Measurements from ENCODE around the gene ATOSB. TPM values are rescaled to one million over a fixed set of nuclear protein-coding genes. Genes with fewer than 3 reads are reported as not detected.
A peak's percentile ranks its signal among the peaks of the same experiment; 100 is the strongest.

ATOSB gene, protein sequence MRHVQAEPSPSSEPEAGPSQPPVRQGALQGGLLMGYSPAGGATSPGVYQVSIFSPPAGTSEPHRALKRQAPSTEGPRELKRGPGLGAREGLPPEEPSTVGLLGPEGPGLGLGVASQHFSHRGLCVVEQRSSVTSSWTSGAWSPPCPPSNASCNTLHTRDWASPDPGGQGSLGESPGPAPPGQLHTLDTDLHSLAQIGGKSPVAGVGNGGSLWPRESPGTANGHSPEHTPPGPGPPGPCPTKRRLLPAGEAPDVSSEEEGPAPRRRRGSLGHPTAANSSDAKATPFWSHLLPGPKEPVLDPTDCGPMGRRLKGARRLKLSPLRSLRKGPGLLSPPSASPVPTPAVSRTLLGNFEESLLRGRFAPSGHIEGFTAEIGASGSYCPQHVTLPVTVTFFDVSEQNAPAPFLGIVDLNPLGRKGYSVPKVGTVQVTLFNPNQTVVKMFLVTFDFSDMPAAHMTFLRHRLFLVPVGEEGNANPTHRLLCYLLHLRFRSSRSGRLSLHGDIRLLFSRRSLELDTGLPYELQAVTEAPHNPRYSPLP
- 31.1 and 32.1 TPM in 2 replicates for total RNA-seq

DNA sequence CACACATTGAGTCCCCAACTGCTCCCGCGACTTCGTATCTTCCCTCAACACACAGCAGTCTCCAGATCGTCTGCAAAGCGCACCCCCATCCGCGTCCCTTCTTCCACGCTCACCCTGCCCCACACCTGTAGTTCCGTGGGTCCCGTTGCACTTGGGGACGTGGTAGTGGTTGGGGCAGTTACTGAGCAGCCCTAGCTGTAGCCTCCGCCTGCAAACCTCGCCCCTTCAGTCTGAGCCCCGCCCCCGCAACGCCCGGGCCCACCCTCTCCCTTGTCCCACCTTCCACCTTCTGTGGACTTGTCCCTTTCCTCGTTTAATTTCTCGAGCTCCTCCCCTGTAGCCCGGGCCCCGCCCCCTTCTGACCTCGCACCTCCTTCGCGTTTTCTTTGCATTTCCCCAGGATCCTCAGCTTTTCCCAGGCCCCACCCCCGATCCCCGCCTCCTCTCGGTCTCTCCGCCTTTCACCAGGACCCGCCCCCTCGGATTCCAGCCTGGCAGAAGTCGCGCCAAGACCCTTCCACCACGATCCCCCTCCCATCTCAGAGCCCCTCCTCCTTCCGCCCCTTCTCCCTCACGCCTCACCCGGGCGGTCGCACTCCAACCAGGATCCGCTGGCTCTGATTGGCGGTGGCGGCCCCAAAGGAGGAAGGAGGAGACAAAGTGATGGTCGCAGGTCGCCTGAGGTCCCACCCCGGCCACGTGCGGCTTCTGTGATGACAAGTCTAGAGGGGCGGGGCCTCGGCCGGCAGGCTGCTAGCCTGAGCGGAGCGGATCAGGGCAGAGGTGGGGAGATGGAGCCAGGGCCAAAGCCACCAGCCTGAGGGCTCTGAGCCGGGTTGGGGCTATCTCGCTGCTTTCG lies at the start of gene ATOSB:
TSS of gene ATOSB (minus strand) at position 183 of the 859 bp plus-strand sequence. CDS start 7,588 bp downstream, outside the sequence.
- DNase-seq (ENCODE audit: insufficient read length, low spot score, missing footprints), result peak; percentile 96
- Histone ChIP-seq H3K9me3 (ENCODE audit: low read depth, low read length) (no peaks in the 10 kb centered on the region), H4K20me1 (ENCODE audit: insufficient read depth, low read length) (peaks cover 3% of the 10 kb centered on the region), H3K4me2 (ENCODE audit: insufficient read depth, low read length) (peak within 1 kb of the TSS; percentile 89), H3K4me1 (ENCODE audit: insufficient read depth, low read length) (peaks cover 47% of the 10 kb centered on the region), H3K27ac (ENCODE audit: low read depth, low read length) (peak within 1 kb of the TSS; percentile 91), H3K27me3 (ENCODE audit: insufficient read depth, low read length) (no peaks in the 10 kb centered on the region), H3K79me2 (ENCODE audit: insufficient read depth, low read length) (peaks cover 17% of the 10 kb centered on the region), H2AFZ (ENCODE audit: low read length) (peak within 1 kb of the TSS; percentile 90), H3K36me3 (ENCODE audit: insufficient read depth, low read length) (no peaks in the 10 kb centered on the region), H3K4me3 (ENCODE audit: insufficient read depth, low read length) (peak within 1 kb of the TSS; percentile 90)
- TF ChIP-seq, protein P1, sequence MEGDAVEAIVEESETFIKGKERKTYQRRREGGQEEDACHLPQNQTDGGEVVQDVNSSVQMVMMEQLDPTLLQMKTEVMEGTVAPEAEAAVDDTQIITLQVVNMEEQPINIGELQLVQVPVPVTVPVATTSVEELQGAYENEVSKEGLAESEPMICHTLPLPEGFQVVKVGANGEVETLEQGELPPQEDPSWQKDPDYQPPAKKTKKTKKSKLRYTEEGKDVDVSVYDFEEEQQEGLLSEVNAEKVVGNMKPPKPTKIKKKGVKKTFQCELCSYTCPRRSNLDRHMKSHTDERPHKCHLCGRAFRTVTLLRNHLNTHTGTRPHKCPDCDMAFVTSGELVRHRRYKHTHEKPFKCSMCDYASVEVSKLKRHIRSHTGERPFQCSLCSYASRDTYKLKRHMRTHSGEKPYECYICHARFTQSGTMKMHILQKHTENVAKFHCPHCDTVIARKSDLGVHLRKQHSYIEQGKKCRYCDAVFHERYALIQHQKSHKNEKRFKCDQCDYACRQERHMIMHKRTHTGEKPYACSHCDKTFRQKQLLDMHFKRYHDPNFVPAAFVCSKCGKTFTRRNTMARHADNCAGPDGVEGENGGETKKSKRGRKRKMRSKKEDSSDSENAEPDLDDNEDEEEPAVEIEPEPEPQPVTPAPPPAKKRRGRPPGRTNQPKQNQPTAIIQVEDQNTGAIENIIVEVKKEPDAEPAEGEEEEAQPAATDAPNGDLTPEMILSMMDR (IDR thresholded peaks at IDR 0.05; ENCODE audit: extremely low read depth, low read depth, low read length), result no peak

DNA sequence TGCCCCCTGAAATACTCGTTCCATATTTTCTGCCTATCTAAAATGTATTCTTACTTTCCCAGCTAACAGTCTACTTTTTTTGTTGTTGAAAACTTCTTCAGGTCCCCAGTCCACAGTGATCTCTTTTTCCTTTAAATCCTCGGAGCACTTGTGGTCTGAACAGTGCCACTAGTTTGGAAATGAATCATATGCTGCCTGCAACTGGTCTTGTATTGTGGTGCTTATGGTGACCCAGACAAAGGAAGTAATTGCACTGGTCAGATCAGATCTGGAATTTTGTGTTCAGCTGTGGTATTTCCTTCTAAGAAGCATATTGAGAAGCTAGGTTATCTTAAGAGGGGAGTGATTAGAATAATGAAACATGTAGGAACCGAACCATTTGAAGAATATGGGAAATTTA lies 49.0 kb upstream of the ATOSB start:
- Histone ChIP-seq H2AFZ (ENCODE audit: low read length) (peak overlapping the region; percentile 27), H3K4me3 (ENCODE audit: insufficient read depth, low read length) (no peak overlapping the region), H3K27ac (ENCODE audit: low read depth, low read length) (no peak overlapping the region), H3K4me2 (ENCODE audit: insufficient read depth, low read length) (peak overlapping the region; percentile 6), H3K9me3 (ENCODE audit: low read depth, low read length) (no peaks in the 10 kb centered on the region), H3K4me1 (ENCODE audit: insufficient read depth, low read length) (peaks cover 18% of the 10 kb centered on the region), H3K36me3 (ENCODE audit: insufficient read depth, low read length) (no peaks in the 10 kb centered on the region), H3K27me3 (ENCODE audit: insufficient read depth, low read length) (no peaks in the 10 kb centered on the region), H4K20me1 (ENCODE audit: insufficient read depth, low read length) (no peaks in the 10 kb centered on the region), H3K79me2 (ENCODE audit: insufficient read depth, low read length) (peaks cover 14% of the 10 kb centered on the region)
- DNase-seq (ENCODE audit: insufficient read length, low spot score, missing footprints), result peak; percentile 88
- TF ChIP-seq, protein P1 (IDR thresholded peaks at IDR 0.05; ENCODE audit: extremely low read depth, low read depth, low read length), result no peak

DNA sequence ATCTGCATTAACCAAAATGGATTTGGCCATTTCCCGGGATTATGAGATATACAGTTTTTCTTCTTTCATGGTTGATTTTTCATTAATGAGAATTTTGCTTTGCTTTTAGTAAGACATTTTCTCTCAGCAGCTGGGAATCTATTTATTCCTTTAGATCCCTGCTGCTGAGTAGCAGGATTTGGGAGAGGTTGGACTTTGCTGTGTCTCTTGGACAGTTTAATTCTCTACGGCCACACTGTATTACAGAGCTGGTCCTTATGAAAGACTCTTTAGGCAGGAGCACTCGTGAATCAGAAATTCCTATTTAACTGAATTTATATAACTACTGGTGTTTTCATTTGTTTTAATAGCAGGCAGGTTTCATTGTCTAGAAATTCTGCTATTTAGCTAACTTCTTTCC lies 47.8 kb upstream of the ATOSB start:
- H3K27ac ChIP-seq (ENCODE audit: low read depth, low read length), result no peak overlapping the region
- no peak overlapping the region for H2AFZ ChIP-seq (ENCODE audit: low read length)
- H3K36me3 ChIP-seq (ENCODE audit: insufficient read depth, low read length), result no peaks in the 10 kb centered on the region
- no peak for DNase-seq (ENCODE audit: insufficient read length, low spot score, missing footprints)
- H4K20me1 ChIP-seq (ENCODE audit: insufficient read depth, low read length), result no peaks in the 10 kb centered on the region
- H3K4me1 ChIP-seq (ENCODE audit: insufficient read depth, low read length), result peaks cover 18% of the 10 kb centered on the region
- no peak overlapping the region for H3K4me3 ChIP-seq (ENCODE audit: insufficient read depth, low read length)
- TF ChIP-seq, protein P1 (IDR thresholded peaks at IDR 0.05; ENCODE audit: extremely low read depth, low read depth, low read length), result no peak
- no peaks in the 10 kb centered on the region for H3K9me3 ChIP-seq (ENCODE audit: low read depth, low read length)
- peaks cover 14% of the 10 kb centered on the region for H3K79me2 ChIP-seq (ENCODE audit: insufficient read depth, low read length)
- no peak overlapping the region for H3K4me2 ChIP-seq (ENCODE audit: insufficient read depth, low read length)
- H3K27me3 ChIP-seq (ENCODE audit: insufficient read depth, low read length), result no peaks in the 10 kb centered on the region
